ENCODE data around the gene PRSS50.

Gene PRSS50

GRCh38 chr3:46724424-46724823 is 6.8 kb upstream of the PRSS50 start:
- DNase-seq: no peak

- DNase-seq: no peak
These were observed 4.8 kb upstream of the PRSS50 start for GRCh38 chr3:46722443-46722842.

GRCh38 chr3:46721009-46721408 is 3.3 kb upstream of the PRSS50 start:
- DNase-seq: no peak

- no peak for DNase-seq
These were observed 2.1 kb upstream of the PRSS50 start for GRCh38 chr3:46719735-46720271.

GRCh38 chr3:46719044-46719565 is 1.4 kb upstream of the PRSS50 start:
- DNase-seq: no peak

GRCh38 chr3:46716461-46717441 is 918 bp downstream of the PRSS50 start:
- no peak for DNase-seq

GRCh38 chr3:46715507-46716175 is 2.0 kb downstream of the PRSS50 start:
- no peak for DNase-seq

GRCh38 chr3:46714728-46715506 is 2.8 kb downstream of the PRSS50 start:
- DNase-seq: no peak

GRCh38 chr3:46713898-46714552 is 3.6 kb downstream of the PRSS50 start:
- no peak for DNase-seq

- no peak for DNase-seq
These were observed 4.4 kb downstream of the PRSS50 start for GRCh38 chr3:46713050-46713897.

- no peak for DNase-seq
These were observed 5.2 kb downstream of the PRSS50 start for GRCh38 chr3:46712191-46713049.

- DNase-seq: no peak
These were observed 5.9 kb downstream of the PRSS50 start for GRCh38 chr3:46711760-46712159.

GRCh38 chr3:46711305-46711704 is 6.4 kb downstream of the PRSS50 start:
- no peak for DNase-seq

GRCh38 chr3:46710671-46711295 is 6.9 kb downstream of the PRSS50 start:
- DNase-seq: no peak

- no peak for DNase-seq
These were observed 7.4 kb downstream of the PRSS50 start for GRCh38 chr3:46710229-46710628.

GRCh38 chr3:46709721-46710120 is 7.9 kb downstream of the PRSS50 start:
- no peak for DNase-seq

GRCh38 chr3:46709157-46709654 is 8.5 kb downstream of the PRSS50 start:
- DNase-seq: no peak

- DNase-seq: no peak
These were observed 9.1 kb downstream of the PRSS50 start for GRCh38 chr3:46708401-46709156.

- DNase-seq: no peak
These were observed 10.1 kb downstream of the PRSS50 start for GRCh38 chr3:46707601-46708011.
